ENCODE results near the gene TTC7B. TPM values are rescaled to one million over a fixed set of nuclear protein-coding genes. Genes with fewer than 3 reads are reported as not detected.

TTC7B gene
- total RNA-seq, 4 donors from 2014 or later, result 14.3 to 48.9 (median 32.5) TPM

- Histone ChIP-seq H3K4me1 (peaks cover 6% of the 10 kb centered on the region), H3K9me3 (no peaks in the 10 kb centered on the region), H3K27me3 (no peaks in the 10 kb centered on the region), H3K4me3 (no peak overlapping the region), H3K27ac (no peak overlapping the region), H3K36me3 (no peaks in the 10 kb centered on the region)
- no peak for DNase-seq (ENCODE audit: low spot score in 2 of 2)
- 92% methylated on average over 8 of the region's 12 CpGs for WGBS
- no peak for TF ChIP-seq CTCF (IDR thresholded peaks at IDR 0.05)
- no peak for TF ChIP-seq EP300 (IDR thresholded peaks at IDR 0.05)
- no peak for TF ChIP-seq POLR2AphosphoS5 (IDR thresholded peaks at IDR 0.05)
- no peak for TF ChIP-seq POLR2A (IDR thresholded peaks at IDR 0.05)
These were observed 24.7 kb downstream of the TTC7B start for GRCh38 chr14:90791486-90791885.

GRCh38 chr14:90788031-90788430 lies 28.2 kb downstream of the TTC7B start:
- peaks cover 5% of the 10 kb centered on the region for H3K36me3 ChIP-seq
- H3K9me3 ChIP-seq, result no peaks in the 10 kb centered on the region
- H3K27ac ChIP-seq, result no peak overlapping the region
- peak in 1 of 2 donors; percentile 60 for DNase-seq (ENCODE audit: low spot score in 2 of 2)
- no peak overlapping the region for H3K4me3 ChIP-seq
- whole genome bisulfite sequencing, result 91% methylated on average over 4 of the region's 7 CpGs
- no peaks in the 10 kb centered on the region for H3K27me3 ChIP-seq
- no peaks in the 10 kb centered on the region for H3K4me1 ChIP-seq
- TF ChIP-seq CTCF (IDR thresholded peaks at IDR 0.05) (no peak), POLR2A (IDR thresholded peaks at IDR 0.05) (no peak), POLR2AphosphoS5 (IDR thresholded peaks at IDR 0.05) (no peak), EP300 (IDR thresholded peaks at IDR 0.05) (no peak)

- 88% methylated on average over 10 of the region's 15 CpGs for WGBS
- Histone ChIP-seq H3K36me3 (peaks cover 7% of the 10 kb centered on the region), H3K4me1 (no peaks in the 10 kb centered on the region), H3K9me3 (no peaks in the 10 kb centered on the region), H3K27me3 (no peaks in the 10 kb centered on the region), H3K4me3 (no peak overlapping the region), H3K27ac (no peak overlapping the region)
- TF ChIP-seq CTCF (IDR thresholded peaks at IDR 0.05) (no peak), POLR2AphosphoS5 (IDR thresholded peaks at IDR 0.05) (no peak), EP300 (IDR thresholded peaks at IDR 0.05) (no peak), POLR2A (IDR thresholded peaks at IDR 0.05) (no peak)
- DNase-seq (ENCODE audit: low spot score in 2 of 2), result peak in 1 of 2 donors; percentile 41
These were observed 30.3 kb downstream of the TTC7B start for GRCh38 chr14:90785876-90786450.

DNA sequence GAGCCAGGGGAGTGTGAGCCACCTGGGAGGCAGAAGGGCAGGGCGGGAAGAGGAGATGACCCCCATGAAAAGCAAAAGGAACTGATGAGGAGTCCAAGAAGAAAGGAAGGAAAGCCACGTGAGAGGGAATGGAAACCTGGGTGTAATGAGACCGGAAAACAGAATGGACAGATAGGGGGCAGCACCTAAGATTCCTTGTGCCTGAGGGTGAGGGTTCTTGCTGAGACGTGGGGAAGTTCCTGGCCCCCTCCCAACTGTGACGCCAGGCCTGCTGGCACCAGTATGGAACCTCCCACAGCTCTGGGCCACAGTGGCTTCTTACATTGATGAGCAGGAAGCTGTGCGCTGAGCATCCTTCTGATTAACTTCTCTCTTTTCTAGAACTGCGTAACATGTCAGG lies 30.8 kb downstream of the TTC7B start:
- TF ChIP-seq POLR2A (IDR thresholded peaks at IDR 0.05) (no peak), CTCF (IDR thresholded peaks at IDR 0.05) (no peak), EP300 (IDR thresholded peaks at IDR 0.05) (no peak), POLR2AphosphoS5 (IDR thresholded peaks at IDR 0.05) (no peak)
- Histone ChIP-seq H3K36me3 (peaks cover 7% of the 10 kb centered on the region), H3K9me3 (no peaks in the 10 kb centered on the region), H3K4me3 (no peak overlapping the region), H3K4me1 (no peaks in the 10 kb centered on the region), H3K27ac (no peak overlapping the region), H3K27me3 (no peaks in the 10 kb centered on the region)
- peak in 1 of 2 donors; percentile 72 for DNase-seq (ENCODE audit: low spot score in 2 of 2)
- 58% methylated on average over 7 of the region's 7 CpGs for WGBS

- 86% methylated on average over 9 of the region's 9 CpGs for WGBS
These were observed 31.5 kb downstream of the TTC7B start for GRCh38 chr14:90784621-90785270.

More at GRCh38 chr14:90784621-90785270, 31.5 kb downstream of the TTC7B start:
- Histone ChIP-seq H3K9me3 (no peaks in the 10 kb centered on the region), H3K27ac (no peak overlapping the region), H3K4me1 (no peaks in the 10 kb centered on the region), H3K4me3 (no peak overlapping the region), H3K36me3 (peaks cover 7% of the 10 kb centered on the region), H3K27me3 (no peaks in the 10 kb centered on the region)
- TF ChIP-seq EP300 (IDR thresholded peaks at IDR 0.05) (no peak), POLR2A (IDR thresholded peaks at IDR 0.05) (no peak), POLR2AphosphoS5 (IDR thresholded peaks at IDR 0.05) (no peak), CTCF (IDR thresholded peaks at IDR 0.05) (no peak)
- DNase-seq (ENCODE audit: low spot score in 2 of 2), result peak in 1 of 2 donors; percentile 52
